Common myeloid progenitor, CD34-positive (primary cell): ENCODE results near the gene CCDC39.

Source experiments
- CTCF ChIA-PET: fragments of 350-600 bp; sonication (Branson Sonifier 250); formaldehyde crosslinking; loops from one replicate; lab custom pipeline; 2021; ENCODE audit warnings: antibody characterized with exemption; lab: Charles Lee
- POLR2A ChIA-PET: fragments of 350-600 bp; sonication (Branson Sonifier 250); formaldehyde crosslinking; loops from one replicate; lab custom pipeline; 2021; ENCODE audit warnings: antibody characterized with exemption; lab: Charles Lee
- DNase-seq, 3 donors: peaks; one replicate each; pipeline versions ENCODE4 v3.0.0 to v3.0.0-alpha.2; 2013
- H3K27ac ChIP-seq, 2 experiments: 1 replicate in 1 of 2; 2 replicates in 1 of 2; pipeline ENCODE4 v1.7.0; 2013; ENCODE audit warnings: inconsistent platforms in 2 of 2, low read length in 2 of 2, mild to moderate bottlenecking in 2 of 2, low read depth in 1 of 2, moderate library complexity in 1 of 2; ENCODE audit not compliant: severe bottlenecking in 2 of 2, insufficient read depth in 1 of 2, poor library complexity in 1 of 2
- H3K27me3 ChIP-seq, 5 experiments: replicated peaks in 2 of 5; 1 replicate in 3 of 5; 2 replicates in 2 of 5; pipeline versions ENCODE4 v1.6.1 to v1.7.0; 2013; ENCODE audit warnings: low read length in 4 of 5, mild to moderate bottlenecking in 2 of 5, moderate library complexity in 2 of 5, inconsistent platforms in 1 of 5; ENCODE audit not compliant: insufficient read depth in 5 of 5, control insufficient read depth in 4 of 5
- H3K36me3 ChIP-seq, 4 experiments: 1 replicate in 2 of 4; 2 replicates in 2 of 4; pipeline versions ENCODE4 v1.6.1 to v1.7.0; 2013; ENCODE audit warnings: low read length in 3 of 4, control low read depth in 1 of 4, mild to moderate bottlenecking in 1 of 4; ENCODE audit not compliant: control insufficient read depth in 4 of 4, insufficient read depth in 4 of 4
- H3K4me1 ChIP-seq, 4 experiments: 1 replicate in 3 of 4; 2 replicates in 1 of 4; pipeline versions ENCODE4 v1.6.1 to v1.7.1; 2013; ENCODE audit warnings: low read length in 3 of 4, mild to moderate bottlenecking in 3 of 4, control low read depth in 1 of 4, inconsistent platforms in 1 of 4, moderate library complexity in 1 of 4; ENCODE audit not compliant: control insufficient read depth in 4 of 4, insufficient read depth in 4 of 4; ENCODE audit errors: control extremely low read depth in 1 of 4
- H3K4me3 ChIP-seq, 7 experiments: 1 replicate in 4 of 7; 2 replicates in 3 of 7; pipeline versions ENCODE4 v1.5.1 to v1.7.0; 2013; ENCODE audit warnings: mild to moderate bottlenecking in 7 of 7, low read length in 6 of 7, moderate library complexity in 6 of 7, inconsistent platforms in 2 of 7, low read depth in 2 of 7, control low read depth in 1 of 7; ENCODE audit not compliant: insufficient read depth in 4 of 7, control insufficient read depth in 1 of 7; ENCODE audit errors: extremely low read depth in 1 of 7
- H3K9me3 ChIP-seq, 5 experiments: 1 replicate in 4 of 5; 2 replicates in 1 of 5; pipeline versions ENCODE4 v1.6.1 to v1.7.1; 2013; ENCODE audit warnings: low read length in 4 of 5, mild to moderate bottlenecking in 2 of 5, inconsistent platforms in 1 of 5, low read depth in 1 of 5, moderate library complexity in 1 of 5; ENCODE audit not compliant: control insufficient read depth in 4 of 5, insufficient read depth in 2 of 5; ENCODE audit errors: control extremely low read depth in 1 of 5
- WGBS: methylation state at CpG from one replicate; pipeline ENCODE4 v1.1.5; 2013; ENCODE audit not compliant: insufficient coverage; 5-methylcytosine and 5-hydroxymethylcytosine counted together

The CCDC39 gene

GRCh38 chr3:180661444-180661843, 17.8 kb downstream of the CCDC39 start:
- POLR2A ChIA-PET = no interaction called here

DNA sequence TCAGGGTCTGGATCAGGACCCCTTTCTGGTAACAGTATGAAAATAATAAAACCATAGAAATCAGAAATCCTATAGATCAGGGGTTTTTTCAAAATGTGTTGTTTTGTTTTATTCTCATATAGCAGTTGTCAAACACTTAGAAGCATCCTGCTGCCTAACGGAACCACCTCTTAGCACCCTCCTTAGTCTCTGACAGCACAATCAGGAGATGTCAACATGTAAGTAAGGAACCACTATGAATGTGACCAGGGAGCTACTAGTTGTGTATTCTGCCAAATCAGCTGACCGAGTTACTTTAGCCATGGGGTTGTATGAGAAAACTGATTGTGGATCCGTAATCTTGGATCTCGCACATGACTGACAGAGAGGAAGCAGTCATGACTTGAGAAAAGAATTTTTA, 22.2 kb downstream of the CCDC39 start:
- H3K27ac ChIP-seq = no peak overlapping the region
- POLR2A ChIA-PET = no interaction called here
- peaks cover 0 to 13% (median 3%) of the 10 kb centered on the region in 5 experiments for H3K27me3 ChIP-seq
- CTCF ChIA-PET = no interaction called here
- H3K9me3 ChIP-seq = no peaks in the 10 kb centered on the region
- no peaks in the 10 kb centered on the region for H3K36me3 ChIP-seq
- no peaks in the 10 kb centered on the region for H3K4me1 ChIP-seq
- 71% methylated on average over 1 of the region's 4 CpGs for WGBS
- DNase-seq = no peak
- H3K4me3 ChIP-seq = no peak overlapping the region

More at GRCh38 chr3:180661444-180661843, 17.8 kb downstream of the CCDC39 start:
- Histone ChIP-seq H3K36me3 (no peaks in the 10 kb centered on the region), H3K27me3 (peaks cover 0 to 7% (median under 1%) of the 10 kb centered on the region in 5 experiments), H3K9me3 (no peaks in the 10 kb centered on the region), H3K4me3 (no peak overlapping the region), H3K27ac (no peak overlapping the region), H3K4me1 (no peaks in the 10 kb centered on the region)
- no peak for DNase-seq
- CTCF ChIA-PET = no interaction called here
- no CpG with 5 or more reads among the region's 2 CpGs for WGBS

DNA sequence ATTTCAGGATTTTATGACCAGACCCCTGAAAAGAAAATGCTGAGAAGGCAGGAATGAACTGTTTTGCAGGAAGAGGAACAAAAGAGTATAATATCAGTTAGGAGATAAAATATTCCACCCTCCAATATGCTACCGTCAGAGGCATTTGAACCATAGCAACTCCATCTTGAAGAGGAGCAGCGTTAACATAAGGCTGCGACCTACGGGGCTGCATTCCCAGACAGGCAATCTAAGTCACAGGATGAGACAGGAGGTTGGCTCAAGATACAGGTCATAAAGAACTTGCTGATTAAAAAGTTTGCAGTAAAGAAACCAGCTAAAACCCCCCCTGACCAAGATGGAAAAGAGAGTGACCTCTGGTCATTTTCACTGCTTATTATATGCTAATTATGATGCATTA, 22.9 kb downstream of the CCDC39 start:
- DNase-seq = no peak
- H3K27me3 ChIP-seq = peaks cover 0 to 13% (median 3%) of the 10 kb centered on the region in 5 experiments
- no peak overlapping the region for H3K27ac ChIP-seq
- H3K9me3 ChIP-seq = no peaks in the 10 kb centered on the region
- no peaks in the 10 kb centered on the region for H3K36me3 ChIP-seq
- H3K4me1 ChIP-seq = no peaks in the 10 kb centered on the region
- no CpG with 5 or more reads among the region's 4 CpGs for WGBS
- POLR2A ChIA-PET = no interaction called here
- no peak overlapping the region for H3K4me3 ChIP-seq
- CTCF ChIA-PET = no interaction called here

DNA sequence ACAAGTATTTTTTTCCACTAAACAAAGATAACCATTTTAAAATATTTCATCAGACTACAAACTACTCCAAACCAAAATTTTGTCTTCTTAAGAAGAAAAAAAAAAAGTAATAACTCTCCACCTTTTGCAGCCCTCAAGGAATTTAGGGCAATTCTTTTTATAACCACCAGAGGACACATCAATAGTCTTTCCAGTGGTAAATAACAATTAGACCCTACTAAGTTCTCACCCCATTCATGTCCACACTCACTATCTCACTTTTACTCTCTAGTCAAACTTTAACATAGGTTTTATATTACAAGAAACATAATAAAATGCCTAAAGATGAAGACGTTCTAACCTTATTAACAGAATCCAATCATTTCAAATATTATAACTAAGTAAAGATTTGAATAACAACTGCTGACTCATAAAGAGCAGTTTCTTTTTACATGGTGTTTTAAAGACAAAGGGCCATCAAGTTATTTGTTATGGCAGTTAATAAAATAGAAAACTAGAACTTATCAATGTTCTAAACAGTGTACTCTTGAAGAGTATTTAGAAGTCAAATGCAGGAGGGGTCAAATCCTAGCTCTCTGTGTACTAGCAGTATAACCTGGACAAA, 33.0 kb downstream of the CCDC39 start:
- ChIA-PET CTCF (no interaction called here), POLR2A (no interaction called here)
- WGBS = no CpG with 5 or more reads among the region's 1 CpG
- Histone ChIP-seq H3K27me3 (peaks cover 0 to 7% (median 3%) of the 10 kb centered on the region in 5 experiments), H3K36me3 (no peaks in the 10 kb centered on the region), H3K4me3 (no peak overlapping the region), H3K4me1 (no peaks in the 10 kb centered on the region), H3K27ac (no peak overlapping the region), H3K9me3 (peaks cover 0 to 1% (median 0%) of the 10 kb centered on the region in 5 experiments)
- DNase-seq = peak in 1 of 3 donors; percentile 5

DNA sequence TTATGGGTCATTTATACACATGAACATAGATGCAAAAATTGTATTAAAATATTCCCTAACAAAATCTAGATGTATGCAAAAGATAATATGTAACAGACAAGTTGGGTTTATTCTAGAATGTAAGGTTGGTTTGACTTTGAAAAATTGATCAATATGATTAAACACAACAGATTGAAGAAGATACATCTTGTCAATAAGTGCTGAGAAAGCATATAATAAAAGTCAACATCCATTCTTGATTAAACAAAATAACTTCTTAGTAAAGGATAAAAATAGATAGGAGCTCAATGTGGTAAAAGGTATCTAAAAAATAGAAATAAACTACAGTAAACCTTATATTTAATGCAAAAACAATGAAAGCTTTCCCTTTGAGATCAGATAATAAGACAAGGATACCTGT, 38.3 kb downstream of the CCDC39 start:
- no peaks in the 10 kb centered on the region for H3K4me1 ChIP-seq
- DNase-seq = no peak
- no peak overlapping the region for H3K4me3 ChIP-seq
- H3K36me3 ChIP-seq = no peaks in the 10 kb centered on the region
- H3K9me3 ChIP-seq = no peaks in the 10 kb centered on the region
- ChIA-PET CTCF (no interaction called here), POLR2A (no interaction called here)
- peaks cover 0 to 9% (median 4%) of the 10 kb centered on the region in 5 experiments for H3K27me3 ChIP-seq
- H3K27ac ChIP-seq = no peak overlapping the region

GRCh38 chr3:180633722-180634121, 45.6 kb downstream of the CCDC39 start:
- peaks cover 2 to 14% (median 5%) of the 10 kb centered on the region in 5 experiments for H3K27me3 ChIP-seq
- DNase-seq = no peak
- no peak overlapping the region for H3K27ac ChIP-seq
- POLR2A ChIA-PET = no interaction called here
- WGBS = 50% methylated on average over 1 of the region's 2 CpGs
- no peaks in the 10 kb centered on the region for H3K4me1 ChIP-seq
- no peaks in the 10 kb centered on the region for H3K36me3 ChIP-seq
- no peak overlapping the region for H3K4me3 ChIP-seq
- CTCF ChIA-PET = no interaction called here
- no peaks in the 10 kb centered on the region for H3K9me3 ChIP-seq

GRCh38 chr3:180631317-180631716, 48.0 kb downstream of the CCDC39 start:
- CTCF ChIA-PET = no interaction called here
- no peak overlapping the region for H3K27ac ChIP-seq
- DNase-seq = no peak
- WGBS = no CpG with 5 or more reads among the region's 3 CpGs
- H3K4me1 ChIP-seq = no peaks in the 10 kb centered on the region
- POLR2A ChIA-PET = no interaction called here
- no peaks in the 10 kb centered on the region for H3K9me3 ChIP-seq
- no peak overlapping the region for H3K4me3 ChIP-seq
- H3K27me3 ChIP-seq = peaks cover 0 to 14% (median 5%) of the 10 kb centered on the region in 5 experiments
- peaks cover 0 to 3% (median under 1%) of the 10 kb centered on the region in 4 experiments for H3K36me3 ChIP-seq
